HG03439 (cell line): ENCODE measurements around the gene ARTN.

ENCODE experiments used
- ATAC-seq: cut with Tn5 transposase; IDR thresholded peaks from one replicate; pipeline ENCODE4 v1.9.1; 2021; ENCODE audit warnings: mild to moderate bottlenecking, moderate library complexity; ENCODE audit not compliant: unreplicated experiment

ARTN gene

DNA sequence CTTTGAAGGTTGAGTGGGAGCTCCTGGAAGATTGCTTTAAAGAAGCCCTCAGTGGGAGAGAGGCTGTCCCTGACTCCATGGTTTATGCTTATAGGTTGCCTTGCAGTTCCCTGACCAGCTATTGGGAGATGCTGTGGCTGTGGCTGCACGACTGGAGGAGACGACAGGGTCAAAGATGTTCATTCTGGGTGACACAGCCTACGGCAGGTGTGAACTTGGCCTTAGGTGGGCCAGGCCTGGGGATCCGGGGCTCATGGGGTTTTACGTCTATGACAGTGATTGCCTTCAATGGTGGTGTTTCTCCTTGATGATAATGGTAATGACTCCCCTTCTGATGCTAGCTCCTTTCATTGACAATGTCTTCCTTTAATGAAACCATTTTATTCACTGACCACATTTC, 36.9 kb downstream of the ARTN start:
- ATAC-seq: no peak

DNA sequence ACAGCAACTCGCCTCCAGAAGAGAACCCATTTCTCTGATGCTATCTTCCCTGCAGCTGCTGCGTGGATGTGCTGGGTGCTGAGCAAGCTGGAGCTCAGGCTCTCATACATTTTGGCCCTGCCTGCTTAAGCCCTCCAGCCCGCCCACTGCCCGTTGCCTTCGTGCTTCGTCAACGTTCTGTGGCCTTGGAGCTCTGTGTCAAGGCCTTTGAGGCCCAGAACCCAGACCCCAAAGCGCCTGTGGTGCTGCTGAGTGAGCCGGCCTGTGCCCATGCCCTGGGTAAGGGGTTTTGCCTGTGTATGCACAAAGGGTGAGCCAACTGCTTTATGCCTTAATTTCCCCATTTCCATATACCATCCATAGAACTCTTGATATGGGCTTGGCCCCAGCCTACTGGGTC, 37.3 kb downstream of the ARTN start:
- no peak for ATAC-seq

DNA sequence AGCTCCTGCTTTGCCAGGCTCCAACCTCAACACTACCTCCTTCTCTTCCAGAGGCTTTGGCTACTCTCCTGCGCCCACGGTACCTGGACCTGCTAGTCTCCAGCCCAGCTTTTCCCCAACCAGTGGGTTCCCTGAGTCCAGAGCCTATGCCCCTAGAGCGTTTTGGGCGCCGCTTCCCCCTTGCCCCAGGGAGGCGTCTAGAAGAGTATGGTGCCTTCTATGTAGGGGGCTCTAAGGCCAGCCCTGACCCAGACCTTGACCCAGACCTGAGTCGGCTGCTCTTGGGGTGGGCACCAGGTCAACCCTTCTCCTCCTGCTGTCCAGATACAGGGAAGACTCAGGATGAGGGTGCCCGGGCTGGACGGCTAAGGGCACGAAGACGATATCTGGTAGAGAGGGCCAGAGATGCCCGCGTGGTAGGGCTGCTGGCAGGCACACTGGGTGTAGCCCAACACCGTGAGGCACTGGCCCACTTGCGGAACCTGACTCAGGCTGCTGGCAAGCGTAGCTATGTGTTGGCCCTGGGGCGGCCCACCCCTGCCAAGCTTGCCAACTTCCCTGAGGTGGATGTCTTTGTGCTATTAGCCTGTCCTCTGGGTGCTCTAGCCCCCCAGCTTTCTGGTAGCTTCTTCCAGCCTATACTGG, 37.9 kb downstream of the ARTN start:
- ATAC-seq: no peak

- ATAC-seq: no peak
Observed at GRCh38 chr1:43973981-43974442, 40.4 kb downstream of the ARTN start.

- peak; percentile 63 for ATAC-seq
Observed at GRCh38 chr1:43974443-43975248, 41.0 kb downstream of the ARTN start, which contains the start of gene ATP6V0B. Gene ATP6V0B (plus strand): TSS chr1:43974960. CDS start chr1:43975041, 81 bp downstream.

GRCh38 chr1:43975249-43975961, 41.8 kb downstream of the ARTN start:
- ATAC-seq: no peak

- no peak for ATAC-seq
Observed at GRCh38 chr1:43976045-43976444, 42.4 kb downstream of the ARTN start.

DNA sequence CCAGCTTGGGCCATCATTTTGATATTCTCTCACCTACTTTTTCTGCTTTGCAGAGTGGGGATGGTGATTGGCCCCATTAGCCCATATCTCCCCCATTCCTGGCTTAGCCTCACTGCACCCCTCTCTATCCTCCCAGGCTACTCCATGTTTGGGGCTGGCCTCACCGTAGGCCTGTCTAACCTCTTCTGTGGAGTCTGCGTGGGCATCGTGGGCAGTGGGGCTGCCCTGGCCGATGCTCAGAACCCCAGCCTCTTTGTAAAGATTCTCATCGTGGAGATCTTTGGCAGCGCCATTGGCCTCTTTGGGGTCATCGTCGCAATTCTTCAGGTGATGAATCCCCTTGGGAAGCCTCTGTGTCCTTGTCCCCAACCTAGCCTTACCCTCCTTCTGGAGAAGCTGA, 43.3 kb downstream of the ARTN start:
- ATAC-seq: no peak

DNA sequence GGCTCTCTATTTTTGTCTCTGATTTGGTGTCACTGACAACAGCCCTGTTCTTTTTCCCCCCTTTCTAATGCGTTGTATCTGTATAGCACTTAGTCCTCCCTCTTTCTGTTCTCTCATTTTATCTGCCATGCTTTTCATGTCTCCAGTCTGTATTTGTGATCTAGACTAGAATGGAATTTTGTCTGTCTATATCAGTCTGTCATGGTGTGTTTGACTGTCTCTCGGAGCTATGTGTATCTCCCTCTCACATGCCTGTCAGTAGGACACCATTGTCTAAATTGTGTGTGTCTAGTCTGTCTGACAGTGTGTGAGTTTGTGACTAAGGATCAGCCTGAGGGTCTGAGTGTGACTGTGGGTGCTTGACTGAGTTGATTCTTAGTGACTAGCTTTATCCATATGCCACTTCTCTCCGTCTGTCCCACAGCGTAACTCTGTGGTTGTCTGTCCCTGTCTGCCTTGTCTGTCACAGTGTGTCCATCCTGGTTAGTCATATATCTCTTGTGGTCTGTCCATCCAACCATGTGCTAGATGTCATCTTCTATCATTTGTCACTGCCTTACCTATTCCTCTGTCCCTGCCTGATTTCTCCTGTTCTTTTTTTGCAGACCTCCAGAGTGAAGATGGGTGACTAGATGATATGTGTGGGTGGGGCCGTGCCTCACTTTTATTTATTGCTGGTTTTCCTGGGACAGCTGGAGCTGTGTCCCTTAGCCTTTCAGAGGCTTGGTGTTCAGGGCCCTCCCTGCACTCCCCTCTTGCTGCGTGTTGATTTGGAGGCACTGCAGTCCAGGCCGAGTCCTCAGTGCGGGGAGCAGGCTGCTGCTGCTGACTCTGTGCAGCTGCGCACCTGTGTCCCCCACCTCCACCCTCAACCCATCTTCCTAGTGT, 44.0 kb downstream of the ARTN start:
- ATAC-seq: no peak

- ATAC-seq: no peak
Observed at GRCh38 chr1:43978264-43978550, 44.6 kb downstream of the ARTN start.

DNA sequence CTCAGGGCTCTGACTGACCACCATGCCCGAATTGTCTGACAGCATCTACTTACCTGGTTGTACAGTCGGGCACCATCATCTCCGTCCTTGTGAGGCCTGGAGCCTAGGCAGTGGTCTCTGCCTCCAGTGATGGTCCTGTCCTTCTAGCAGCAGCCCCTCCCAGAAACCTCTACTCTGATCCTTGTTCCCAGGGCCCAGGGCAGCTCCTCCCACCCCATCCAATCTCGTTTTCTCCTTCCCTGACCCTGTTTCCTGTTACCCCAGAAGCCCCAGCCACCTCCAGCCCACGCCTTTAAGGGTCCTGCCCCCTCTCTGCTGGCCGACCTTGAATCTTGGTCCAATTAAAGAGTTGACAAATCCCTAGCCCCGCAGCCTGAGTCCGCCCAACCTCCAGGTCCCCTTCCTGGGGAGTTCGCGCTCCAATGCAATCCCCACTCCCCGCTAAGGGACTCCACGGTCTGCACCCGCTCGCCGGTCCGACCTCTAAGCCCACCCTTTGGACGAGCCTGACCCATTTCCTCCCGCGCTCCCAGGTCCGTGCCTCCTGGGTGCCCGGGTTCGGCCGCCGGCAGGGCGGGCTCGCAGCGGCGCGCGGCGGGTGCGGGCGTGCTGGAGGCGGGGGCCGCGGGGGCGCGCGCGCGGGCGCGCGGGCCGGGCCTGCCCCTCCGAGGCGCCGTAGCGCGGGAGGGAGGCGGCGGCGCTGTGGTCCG, 45.1 kb downstream of the ARTN start, which contains the start of gene B4GALT2:
Gene B4GALT2, plus strand, starts transcription at position 660 of the 710 bp plus-strand sequence. CDS start 1,951 bp downstream, outside the sequence.
- ATAC-seq: no peak

GRCh38 chr1:43979261-43979527, 45.6 kb downstream of the ARTN start:
- ATAC-seq: no peak

GRCh38 chr1:43979528-43980254, 46.1 kb downstream of the ARTN start:
- no peak for ATAC-seq

- ATAC-seq: no peak
Observed at GRCh38 chr1:43980255-43981134, 46.9 kb downstream of the ARTN start.

GRCh38 chr1:43981135-43981491, 47.5 kb downstream of the ARTN start:
- ATAC-seq: no peak

DNA sequence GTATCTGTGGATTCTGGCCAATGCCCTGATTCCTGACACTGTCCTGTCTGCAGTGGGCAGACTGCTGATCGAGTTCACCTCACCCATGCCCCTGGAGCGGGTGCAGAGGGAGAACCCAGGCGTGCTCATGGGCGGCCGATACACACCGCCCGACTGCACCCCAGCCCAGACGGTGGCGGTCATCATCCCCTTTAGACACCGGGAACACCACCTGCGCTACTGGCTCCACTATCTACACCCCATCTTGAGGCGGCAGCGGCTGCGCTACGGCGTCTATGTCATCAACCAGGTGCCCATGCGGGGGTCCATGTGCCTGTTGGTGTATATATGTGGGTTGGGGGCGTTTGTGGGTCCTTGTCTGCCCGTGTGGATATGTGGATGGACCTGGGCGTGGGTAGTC, 48.0 kb downstream of the ARTN start:
- ATAC-seq: no peak

DNA sequence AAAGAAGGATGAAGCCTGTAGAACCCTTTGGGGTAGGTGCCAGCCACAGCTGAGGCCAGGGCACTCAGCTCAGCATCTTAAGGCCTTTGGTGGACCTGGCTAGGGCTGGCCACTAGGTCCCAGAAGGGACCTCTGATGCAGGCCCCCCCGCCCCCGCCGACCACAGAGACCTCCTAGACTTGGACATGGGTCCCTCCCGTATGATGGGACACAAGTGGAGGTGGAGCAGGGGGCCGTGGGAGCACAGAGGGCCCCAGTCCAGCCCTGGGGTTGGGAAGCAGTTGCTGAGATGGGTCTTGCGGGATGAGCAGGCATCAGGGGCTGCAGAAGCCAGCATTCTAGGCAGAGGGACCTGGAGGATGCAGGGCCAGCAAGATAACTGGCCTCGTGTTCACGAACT, 48.6 kb downstream of the ARTN start:
- ATAC-seq: no peak

- no peak for ATAC-seq
Observed at GRCh38 chr1:43982808-43983207, 49.2 kb downstream of the ARTN start.
